Psoas muscle (tissue), 8 donors: ENCODE data around the gene GRB10. TPM values are rescaled to one million over a fixed set of nuclear protein-coding genes. Genes with fewer than 3 reads are reported as not detected.

Source experiments
- ATAC-seq, 4 donors: fragments of 200-7000 bp; cut with Tn5 transposase; one replicate each; pipeline ENCODE4 v1.9.1; 2020; ENCODE audit warnings: moderate library complexity in 3 of 4, mild to moderate bottlenecking in 2 of 4
- DNase-seq, 2 donors: peaks; one replicate each; pipeline ENCODE4 v3.0.0-alpha.2; 2020
- H3K27ac ChIP-seq: fragments of 200-600 bp; one replicate; pipeline ENCODE4 v1.8.0; 2022
- H3K27me3 ChIP-seq, 3 donors: fragments of 200-600 bp in 1 of 3; one replicate each; pipeline versions ENCODE4 v1.6.1 to v1.8.0; 2013 to 2022; ENCODE audit warnings: low read length in 2 of 3, mild to moderate bottlenecking in 2 of 3, moderate library complexity in 1 of 3; ENCODE audit not compliant: insufficient read depth in 3 of 3
- H3K36me3 ChIP-seq, 2 donors: fragments of 200-600 bp in 1 of 2; one replicate each; pipeline versions ENCODE4 v1.6.1 to v1.8.0; 2013 to 2022; ENCODE audit warnings: low read depth in 1 of 2, mild to moderate bottlenecking in 1 of 2, moderate library complexity in 1 of 2; ENCODE audit not compliant: insufficient read depth in 1 of 2
- H3K4me1 ChIP-seq: fragments of 200-600 bp; one replicate; pipeline ENCODE4 v1.8.0; 2022
- H3K4me3 ChIP-seq: fragments of 200-600 bp; one replicate; pipeline ENCODE4 v1.8.0; 2022; ENCODE audit warnings: mild to moderate bottlenecking
- H3K9me3 ChIP-seq: fragments of 200-600 bp; one replicate; pipeline ENCODE4 v1.8.0; 2022
- CTCF ChIP-seq: fragments of 200-600 bp; IDR thresholded peaks from one replicate; pipeline ENCODE4 v1.8.0; 2022; ENCODE audit warnings: antibody characterized with exemption
- WGBS, 3 donors: extraction: QIAGEN DNeasy Blood & Tissue Kit; methylation state at CpG; one replicate each; pipeline versions ENCODE4 v1.1.6 to v1.1.7; 2013; 5-methylcytosine and 5-hydroxymethylcytosine counted together
- intact Hi-C, 2 donors: fragments of 100-400 bp; cut with DNase I; formaldehyde crosslinking; loops; one replicate each; pipeline versions ENCODE4 v1.11.0 to v1.14.2; 2022
- polyA plus RNA-seq, 3 donors: library from polyadenylated mRNA; stranded (reverse); fragments of 200-250 nt; gene quantifications; one replicate each; pipeline ENCODE4 v1.2.3, GENCODE V29; 2013
- total RNA-seq, 4 donors: library from RNA; stranded (reverse); fragmentation: NEBNext Ultra II Directional in 2 of 4; extraction: Animal tissue kit (Norgen Biotek cat#: 25700) in 2 of 4; gene quantifications; one replicate each; pipeline versions ENCODE4 v1.2.1 to v1.2.4, GENCODE V29; 2021 to 2023
- donor health status: healthy with polysubstance abuse.
- donor health status: DM: no; HTN: no; CAD: no; lungs with moderate emphysema.
- donor health status: Bipolar disorder and iron deficiency.
- donor health status: healthy.
- donor health status: DM: yes; HTN: yes; CAD: no.
- donor health status: DM: no; HTN: no; CAD: no.
- donor health status: DM: no; HTN: no; CAD: no.
- donor health status: DM: yes; HTN: yes; CAD: no.

Gene GRB10
- total and polyA plus RNA-seq, 7 donors, result 25.8 to 72.7 (median 53.0) TPM

GRCh38 chr7:50723888-50724287 is 58.8 kb downstream of the GRB10 start:
- no peak for TF ChIP-seq CTCF
- Histone ChIP-seq H3K4me3 (no peak overlapping the region), H3K4me1 (peaks cover 46% of the 10 kb centered on the region), H3K27ac (no peak overlapping the region), H3K36me3 (peaks cover 0 to 14% of the 10 kb centered on the region in 2 donors), H3K27me3 (no peaks in the 10 kb centered on the region), H3K9me3 (no peaks in the 10 kb centered on the region)
- intact Hi-C loops, result no loop called here
- no peak for DNase-seq
- WGBS, 3 donors, result 94 to 95% (median 95%) methylated on average over 9 of the region's 9 CpGs
- ATAC-seq, result peak; percentile 28 to 64 (median 50)

GRCh38 chr7:50723173-50723572 is 59.5 kb downstream of the GRB10 start:
- peaks cover 0 to 14% of the 10 kb centered on the region in 2 donors for H3K36me3 ChIP-seq
- no peak for TF ChIP-seq CTCF
- WGBS, 3 donors, result 91 to 94% (median 93%) methylated on average over 4 of the region's 4 CpGs
- H3K27ac ChIP-seq, result no peak overlapping the region
- no peaks in the 10 kb centered on the region for H3K27me3 ChIP-seq
- H3K4me3 ChIP-seq, result no peak overlapping the region
- no peaks in the 10 kb centered on the region for H3K9me3 ChIP-seq
- no peak for DNase-seq
- H3K4me1 ChIP-seq, result peaks cover 40% of the 10 kb centered on the region
- intact Hi-C loops, result no loop called here
- ATAC-seq, result peak in 1 of 4 donors; percentile 32

- no peak for DNase-seq
- Histone ChIP-seq H3K27me3 (no peaks in the 10 kb centered on the region), H3K4me1 (peaks cover 27% of the 10 kb centered on the region), H3K27ac (no peak overlapping the region), H3K9me3 (no peaks in the 10 kb centered on the region), H3K36me3 (peaks cover 0 to 14% of the 10 kb centered on the region in 2 donors), H3K4me3 (no peak overlapping the region)
- WGBS, 3 donors, result 54 to 70% (median 61%) methylated on average over 10 of the region's 10 CpGs
- TF ChIP-seq CTCF, result no peak
- peak in 3 of 4 donors; percentile 14 to 57 (median 48) for ATAC-seq
- intact Hi-C loops, result no loop called here
These were observed 60.9 kb downstream of the GRB10 start for GRCh38 chr7:50721661-50722259.

GRCh38 chr7:50721160-50721559 is 61.5 kb downstream of the GRB10 start:
- H3K9me3 ChIP-seq, result no peaks in the 10 kb centered on the region
- ATAC-seq (peak in 2 of 4 donors; percentile 42 to 51), DNase-seq (no peak)
- no peaks in the 10 kb centered on the region for H3K27me3 ChIP-seq
- H3K36me3 ChIP-seq, result peaks cover 0 to 14% of the 10 kb centered on the region in 2 donors
- 80 to 90% (median 85%) methylated on average over 10 of the region's 10 CpGs for WGBS, 3 donors
- no peak overlapping the region for H3K27ac ChIP-seq
- peaks cover 23% of the 10 kb centered on the region for H3K4me1 ChIP-seq
- intact Hi-C loops, result no loop called here
- TF ChIP-seq CTCF, result no peak
- H3K4me3 ChIP-seq, result no peak overlapping the region

GRCh38 chr7:50720295-50720694 is 62.4 kb downstream of the GRB10 start:
- TF ChIP-seq CTCF, result no peak
- 85 to 92% (median 89%) methylated on average over 7 of the region's 7 CpGs for WGBS, 3 donors
- H3K4me3 ChIP-seq, result no peak overlapping the region

More at GRCh38 chr7:50720295-50720694, 62.4 kb downstream of the GRB10 start:
- H3K9me3 ChIP-seq, result no peaks in the 10 kb centered on the region
- H3K27ac ChIP-seq, result no peak overlapping the region
- H3K36me3 ChIP-seq, result peaks cover 0 to 14% of the 10 kb centered on the region in 2 donors
- peaks cover 30% of the 10 kb centered on the region for H3K4me1 ChIP-seq
- intact Hi-C loops, result no loop called here
- no peaks in the 10 kb centered on the region for H3K27me3 ChIP-seq
- no peak for ATAC-seq
- no peak for DNase-seq
